ENCODE measurements around the gene TCF3.
"Not testable (repeated sequence)": the region's sequence is repeated elsewhere in the genome, so short reads cannot be mapped to it uniquely, and the experiment has no call there.

Gene TCF3

GRCh38 chr19:1672769-1673644, 20.6 kb upstream of the TCF3 start:
- DNase-seq (ENCODE audit: low read depth in 3 of 3) = no peak

GRCh38 chr19:1672038-1672768, 19.8 kb upstream of the TCF3 start:
- DNase-seq (ENCODE audit: low read depth in 3 of 3) = peak in 2 of 3 experiments; percentile 37 to 57

GRCh38 chr19:1671716-1672037, 19.3 kb upstream of the TCF3 start:
- DNase-seq (ENCODE audit: low read depth in 3 of 3) = no peak

GRCh38 chr19:1670747-1671146, 18.3 kb upstream of the TCF3 start:
- DNase-seq (ENCODE audit: low read depth in 3 of 3) = not testable (repeated sequence)

GRCh38 chr19:1668486-1669270, 16.3 kb upstream of the TCF3 start:
- DNase-seq (ENCODE audit: low read depth in 3 of 3) = no peak

GRCh38 chr19:1668048-1668485, 15.7 kb upstream of the TCF3 start:
- no peak for DNase-seq (ENCODE audit: low read depth in 3 of 3)

- DNase-seq (ENCODE audit: low read depth in 3 of 3) = no peak
Measured at GRCh38 chr19:1665565-1666047, 13.2 kb upstream of the TCF3 start.

- DNase-seq (ENCODE audit: low read depth in 3 of 3) = peak in 1 of 3 experiments; percentile 58
Measured at GRCh38 chr19:1663852-1664251, 11.4 kb upstream of the TCF3 start.

GRCh38 chr19:1663227-1663626, 10.8 kb upstream of the TCF3 start:
- DNase-seq (ENCODE audit: low read depth in 3 of 3) = not testable (repeated sequence)

GRCh38 chr19:1661995-1662394, 9.6 kb upstream of the TCF3 start:
- no peak for DNase-seq (ENCODE audit: low read depth in 3 of 3)

GRCh38 chr19:1659084-1659427, 6.6 kb upstream of the TCF3 start:
- no peak for DNase-seq (ENCODE audit: low read depth in 3 of 3)

GRCh38 chr19:1658150-1659083, 6.0 kb upstream of the TCF3 start:
- no peak for DNase-seq (ENCODE audit: low read depth in 3 of 3)

GRCh38 chr19:1657746-1658145, 5.3 kb upstream of the TCF3 start:
- no peak for DNase-seq (ENCODE audit: low read depth in 3 of 3)

GRCh38 chr19:1656988-1657536, 4.6 kb upstream of the TCF3 start:
- no peak for DNase-seq (ENCODE audit: low read depth in 3 of 3)

GRCh38 chr19:1655987-1656608, 3.7 kb upstream of the TCF3 start:
- no peak for DNase-seq (ENCODE audit: low read depth in 3 of 3)

GRCh38 chr19:1655131-1655981, 2.9 kb upstream of the TCF3 start:
- DNase-seq (ENCODE audit: low read depth in 3 of 3) = no peak

GRCh38 chr19:1654178-1654792, 1.9 kb upstream of the TCF3 start:
- DNase-seq (ENCODE audit: low read depth in 3 of 3) = no peak

- DNase-seq (ENCODE audit: low read depth in 3 of 3) = no peak
Measured at GRCh38 chr19:1653300-1653628, 849 bp upstream of the TCF3 start.

Measured in stimulated activated CD4-positive, alpha-beta T cell treated with anti-CD3 and anti-CD28 coated beads, TNF-alpha, amount 100 ng/mL, for 24 hours (primary cell).